Ishikawa (cell line): ENCODE measurements around the gene SERPINE3.

ENCODE experiments used
- CEBPB ChIP-seq: IDR thresholded peaks from 2 replicates; pipeline ENCODE4 v1.6.1; 2012
- CREB1 ChIP-seq: IDR thresholded peaks from 2 replicates; pipeline ENCODE4 v1.6.1; 2012; ENCODE audit warnings: low read depth
- EGR1 ChIP-seq: IDR thresholded peaks from 2 replicates; pipeline ENCODE4 v1.6.1; 2012
- EP300 ChIP-seq: IDR thresholded peaks from 2 replicates; pipeline ENCODE4 v1.6.1; 2012; ENCODE audit warnings: borderline replicate concordance
- FOXM1 ChIP-seq: IDR thresholded peaks from 2 replicates; pipeline ENCODE4 v1.6.1; 2012; ENCODE audit warnings: low read depth, borderline replicate concordance
- NFIC ChIP-seq: IDR thresholded peaks from 2 replicates; pipeline ENCODE4 v1.6.1; 2012
- RAD21 ChIP-seq: IDR thresholded peaks from 2 replicates; pipeline ENCODE4 v1.6.1; 2012; ENCODE audit warnings: low read depth
- TAF1 ChIP-seq: IDR thresholded peaks from 2 replicates; pipeline ENCODE4 v1.6.1; 2012; ENCODE audit warnings: low read depth, mild to moderate bottlenecking
- TCF12 ChIP-seq: IDR thresholded peaks from 2 replicates; pipeline ENCODE4 v1.6.1; 2012; ENCODE audit warnings: low read depth
- TEAD4 ChIP-seq: IDR thresholded peaks from 2 replicates; pipeline ENCODE4 v1.6.1; 2012
- YY1 ChIP-seq: IDR thresholded peaks from 2 replicates; pipeline ENCODE4 v1.6.1; 2012; ENCODE audit warnings: low read depth
- ZBTB7A ChIP-seq: IDR thresholded peaks from 2 replicates; pipeline ENCODE4 v1.6.1; 2012; ENCODE audit warnings: low read depth
- TF ChIP-seq, protein P1 (sequence below): IDR thresholded peaks from 2 replicates; pipeline ENCODE4 v1.6.1; 2012
- TF ChIP-seq, protein P2 (sequence below): IDR thresholded peaks from 2 replicates; pipeline ENCODE4 v1.6.1; 2012
- TF ChIP-seq, protein P3 (sequence below): IDR thresholded peaks from 2 replicates; pipeline ENCODE4 v1.6.1; 2012; ENCODE audit warnings: low read depth, mild to moderate bottlenecking

The SERPINE3 gene

DNA sequence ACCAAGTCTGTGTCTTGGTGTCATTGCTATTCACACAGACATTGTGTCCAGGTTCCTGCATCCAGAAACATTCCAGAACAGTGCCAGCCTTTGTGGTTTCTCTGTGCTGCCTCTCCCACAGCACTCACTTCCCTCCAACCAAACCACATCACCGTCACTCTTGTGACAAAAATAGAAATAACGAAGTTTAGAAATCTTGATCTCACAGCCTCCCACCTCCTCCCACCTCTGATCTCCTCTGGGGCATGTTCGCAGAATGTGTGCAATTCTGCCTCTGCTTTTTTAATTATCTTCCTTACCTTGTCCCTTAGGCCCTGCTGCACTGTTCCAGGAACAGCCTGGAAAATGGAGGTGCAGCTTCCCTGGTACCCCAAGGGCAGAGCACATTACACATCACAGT lies 8.7 kb upstream of the SERPINE3 start:
- TF ChIP-seq TAF1 (no peak), NFIC (no peak), CREB1 (no peak), EGR1 (no peak)

DNA sequence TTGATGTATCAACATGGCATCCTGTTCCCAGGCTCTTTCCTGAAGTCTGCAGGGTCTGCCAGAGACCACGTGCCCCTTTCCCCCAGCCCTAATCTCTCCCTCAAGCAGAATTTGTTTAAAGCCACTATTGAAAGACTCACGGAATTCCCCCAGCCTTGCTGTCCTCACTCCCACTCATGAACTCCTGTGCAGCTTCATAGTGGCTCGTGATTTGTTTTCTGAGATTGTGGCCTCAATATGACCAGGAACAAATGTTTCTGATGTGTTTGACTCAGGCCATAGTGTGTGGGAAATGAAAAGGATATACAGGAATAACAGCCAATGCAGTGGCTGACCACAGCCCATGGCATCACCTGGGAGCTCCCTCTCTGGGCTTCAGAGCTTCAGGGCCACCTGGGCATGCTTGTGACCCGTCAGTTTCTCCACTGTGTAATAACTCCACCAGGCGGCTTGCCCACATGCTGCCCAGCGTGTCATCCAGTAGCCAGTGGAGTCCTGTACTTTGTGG lies 8.1 kb upstream of the SERPINE3 start:
- no peak for TF ChIP-seq EP300
- no peak for TF ChIP-seq NFIC
- TF ChIP-seq CREB1: no peak
- no peak for TF ChIP-seq TCF12
- TF ChIP-seq, protein P1, sequence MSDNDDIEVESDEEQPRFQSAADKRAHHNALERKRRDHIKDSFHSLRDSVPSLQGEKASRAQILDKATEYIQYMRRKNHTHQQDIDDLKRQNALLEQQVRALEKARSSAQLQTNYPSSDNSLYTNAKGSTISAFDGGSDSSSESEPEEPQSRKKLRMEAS: no peak

DNA sequence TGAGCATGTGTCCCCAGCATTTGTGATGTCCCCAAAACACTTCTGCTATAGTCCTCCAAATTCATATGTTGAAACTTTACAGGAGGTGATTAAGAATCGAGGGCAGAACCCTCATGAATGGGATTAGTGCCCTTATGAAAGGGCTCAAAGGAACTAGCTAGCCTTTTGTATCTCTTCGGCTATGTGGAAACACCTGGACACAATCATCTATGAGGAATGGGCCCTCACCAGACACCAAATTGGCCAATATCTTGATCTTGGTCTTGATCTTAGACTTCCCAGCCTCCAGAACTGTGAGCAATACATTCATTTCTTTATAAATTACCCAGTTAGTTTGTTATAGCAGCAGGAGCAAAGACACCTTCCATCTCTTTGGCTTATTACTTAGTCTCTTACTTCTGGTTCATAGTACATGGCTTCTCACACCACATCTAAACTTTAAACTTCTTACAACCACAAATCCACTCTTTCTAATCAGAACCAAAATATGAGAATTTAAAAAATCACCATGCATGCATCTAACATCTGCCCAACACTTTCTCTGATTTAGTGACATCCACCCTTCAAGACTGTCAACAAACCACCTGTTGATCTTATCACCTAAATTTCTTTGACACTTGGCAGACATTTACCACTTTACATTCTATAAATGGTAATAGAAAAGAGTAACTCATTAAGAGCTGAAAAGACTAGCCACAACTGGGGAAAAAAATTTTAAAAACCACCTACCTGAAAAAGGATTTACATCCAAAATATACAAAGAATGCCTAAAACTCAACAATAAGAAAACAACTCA lies 6.7 kb upstream of the SERPINE3 start:
- TF ChIP-seq EP300 (no peak), EGR1 (no peak), FOXM1 (no peak), TAF1 (no peak), RAD21 (no peak), YY1 (no peak), TCF12 (no peak), ZBTB7A (no peak)
- TF ChIP-seq, protein P2, sequence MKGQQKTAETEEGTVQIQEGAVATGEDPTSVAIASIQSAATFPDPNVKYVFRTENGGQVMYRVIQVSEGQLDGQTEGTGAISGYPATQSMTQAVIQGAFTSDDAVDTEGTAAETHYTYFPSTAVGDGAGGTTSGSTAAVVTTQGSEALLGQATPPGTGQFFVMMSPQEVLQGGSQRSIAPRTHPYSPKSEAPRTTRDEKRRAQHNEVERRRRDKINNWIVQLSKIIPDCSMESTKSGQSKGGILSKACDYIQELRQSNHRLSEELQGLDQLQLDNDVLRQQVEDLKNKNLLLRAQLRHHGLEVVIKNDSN: no peak
- TF ChIP-seq, protein P1: no peak
- TF ChIP-seq, protein P3, sequence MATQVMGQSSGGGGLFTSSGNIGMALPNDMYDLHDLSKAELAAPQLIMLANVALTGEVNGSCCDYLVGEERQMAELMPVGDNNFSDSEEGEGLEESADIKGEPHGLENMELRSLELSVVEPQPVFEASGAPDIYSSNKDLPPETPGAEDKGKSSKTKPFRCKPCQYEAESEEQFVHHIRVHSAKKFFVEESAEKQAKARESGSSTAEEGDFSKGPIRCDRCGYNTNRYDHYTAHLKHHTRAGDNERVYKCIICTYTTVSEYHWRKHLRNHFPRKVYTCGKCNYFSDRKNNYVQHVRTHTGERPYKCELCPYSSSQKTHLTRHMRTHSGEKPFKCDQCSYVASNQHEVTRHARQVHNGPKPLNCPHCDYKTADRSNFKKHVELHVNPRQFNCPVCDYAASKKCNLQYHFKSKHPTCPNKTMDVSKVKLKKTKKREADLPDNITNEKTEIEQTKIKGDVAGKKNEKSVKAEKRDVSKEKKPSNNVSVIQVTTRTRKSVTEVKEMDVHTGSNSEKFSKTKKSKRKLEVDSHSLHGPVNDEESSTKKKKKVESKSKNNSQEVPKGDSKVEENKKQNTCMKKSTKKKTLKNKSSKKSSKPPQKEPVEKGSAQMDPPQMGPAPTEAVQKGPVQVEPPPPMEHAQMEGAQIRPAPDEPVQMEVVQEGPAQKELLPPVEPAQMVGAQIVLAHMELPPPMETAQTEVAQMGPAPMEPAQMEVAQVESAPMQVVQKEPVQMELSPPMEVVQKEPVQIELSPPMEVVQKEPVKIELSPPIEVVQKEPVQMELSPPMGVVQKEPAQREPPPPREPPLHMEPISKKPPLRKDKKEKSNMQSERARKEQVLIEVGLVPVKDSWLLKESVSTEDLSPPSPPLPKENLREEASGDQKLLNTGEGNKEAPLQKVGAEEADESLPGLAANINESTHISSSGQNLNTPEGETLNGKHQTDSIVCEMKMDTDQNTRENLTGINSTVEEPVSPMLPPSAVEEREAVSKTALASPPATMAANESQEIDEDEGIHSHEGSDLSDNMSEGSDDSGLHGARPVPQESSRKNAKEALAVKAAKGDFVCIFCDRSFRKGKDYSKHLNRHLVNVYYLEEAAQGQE: no peak

DNA sequence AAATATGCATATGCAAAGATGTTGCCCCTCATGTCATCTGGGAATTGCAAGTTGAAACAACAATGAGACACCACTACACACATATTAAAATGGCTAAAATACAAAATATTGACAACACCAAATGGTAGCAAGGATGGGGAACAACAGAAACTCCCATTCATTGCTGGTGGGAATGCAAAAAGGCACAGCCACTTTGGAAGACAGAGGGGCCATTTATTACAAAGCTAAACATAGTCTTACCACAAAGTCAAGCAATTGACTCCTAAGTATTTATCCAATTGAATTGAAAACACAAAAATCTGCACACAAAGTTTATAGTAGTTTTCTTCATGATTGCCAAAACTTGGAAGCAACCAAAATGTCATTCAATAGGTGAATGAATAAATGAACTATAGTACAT lies 6.1 kb upstream of the SERPINE3 start:
- TF ChIP-seq RAD21 (no peak), TAF1 (no peak), EP300 (no peak), CREB1 (no peak), NFIC (no peak), EGR1 (no peak)
- TF ChIP-seq, protein P1: no peak
- TF ChIP-seq, protein P2: no peak

DNA sequence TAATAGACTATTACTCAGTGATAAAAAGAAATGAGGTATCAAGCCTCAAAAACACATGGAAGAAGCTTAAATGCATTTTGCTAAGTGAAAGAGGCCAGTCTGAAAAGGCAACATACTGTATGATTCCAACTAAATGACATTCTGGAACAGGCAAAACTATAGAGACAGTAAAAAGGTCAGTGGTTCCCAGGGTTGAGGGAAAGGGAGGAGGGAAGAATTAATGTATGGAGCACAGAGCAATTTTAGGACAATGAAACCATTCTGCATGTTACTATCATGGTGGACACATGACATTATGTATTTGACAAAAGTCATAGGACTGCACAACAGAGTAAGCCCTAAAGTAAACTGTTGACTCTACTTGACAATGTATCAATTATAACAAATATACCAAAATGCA lies 5.7 kb upstream of the SERPINE3 start:
- TF ChIP-seq FOXM1 (no peak), TEAD4 (no peak), TCF12 (no peak), RAD21 (no peak), EP300 (no peak), CEBPB (no peak), ZBTB7A (no peak), YY1 (no peak), CREB1 (no peak), TAF1 (no peak)
- TF ChIP-seq, protein P3: no peak

DNA sequence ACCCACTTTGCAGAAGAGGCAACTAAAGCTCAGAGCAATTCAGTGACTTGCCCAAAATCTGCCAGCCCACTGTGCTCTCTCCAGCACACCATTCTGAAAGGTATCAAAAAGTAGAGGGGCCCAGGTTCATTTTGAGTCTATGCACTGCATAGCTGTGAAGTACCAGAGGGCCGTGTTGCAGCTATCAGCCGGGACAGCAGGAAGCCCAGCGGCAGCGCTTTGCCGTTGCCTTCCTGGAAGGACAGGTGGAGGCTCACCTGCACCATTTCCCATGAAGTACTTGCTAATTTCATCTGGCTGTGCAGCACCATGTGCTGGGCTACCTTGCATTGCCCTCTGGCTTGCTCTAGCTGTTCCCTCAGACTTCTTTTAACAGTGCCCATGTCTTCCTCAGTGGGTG lies 2.7 kb upstream of the SERPINE3 start:
- TF ChIP-seq EGR1: no peak
- no peak for TF ChIP-seq TCF12
- TF ChIP-seq NFIC: no peak
- TF ChIP-seq ZBTB7A: no peak
